AG09309 (cell line): ENCODE measurements around the gene ENAM.

Source experiments
- DNase-seq: peaks from one replicate; pipeline ENCODE4 v3.0.0-alpha.2; 2010; ENCODE audit warnings: low read depth
- H3K4me3 ChIP-seq: 2 replicates; pipeline ENCODE4 v1.5.1; 2011; ENCODE audit warnings: mild to moderate bottlenecking, low read depth, low read length, moderate library complexity; ENCODE audit not compliant: control insufficient read depth
- TF ChIP-seq, protein P1 (sequence below): IDR thresholded peaks from 2 replicates; pipeline ENCODE4 v1.5.1; 2011; ENCODE audit warnings: mild to moderate bottlenecking, low read depth, low read length, inconsistent platforms; ENCODE audit not compliant: insufficient read depth, control insufficient read depth; ENCODE audit errors: missing control alignments

Gene ENAM

DNA sequence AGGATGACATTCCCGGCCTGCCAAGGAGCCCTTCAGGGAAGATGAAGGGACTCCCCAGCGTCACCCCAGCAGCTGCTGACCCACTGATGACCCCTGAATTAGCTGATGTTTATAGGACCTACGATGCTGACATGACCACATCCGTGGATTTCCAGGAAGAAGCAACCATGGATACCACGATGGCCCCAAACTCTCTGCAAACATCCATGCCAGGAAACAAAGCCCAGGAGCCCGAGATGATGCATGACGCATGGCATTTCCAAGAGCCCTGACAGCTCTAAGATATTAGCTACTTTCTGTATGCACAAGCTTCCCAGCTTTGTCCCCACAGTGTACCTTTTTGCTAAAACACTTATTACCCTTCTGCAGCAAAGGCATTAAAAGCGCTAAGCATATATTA lies 22.1 kb upstream of the ENAM start:
- TF ChIP-seq, protein P1, sequence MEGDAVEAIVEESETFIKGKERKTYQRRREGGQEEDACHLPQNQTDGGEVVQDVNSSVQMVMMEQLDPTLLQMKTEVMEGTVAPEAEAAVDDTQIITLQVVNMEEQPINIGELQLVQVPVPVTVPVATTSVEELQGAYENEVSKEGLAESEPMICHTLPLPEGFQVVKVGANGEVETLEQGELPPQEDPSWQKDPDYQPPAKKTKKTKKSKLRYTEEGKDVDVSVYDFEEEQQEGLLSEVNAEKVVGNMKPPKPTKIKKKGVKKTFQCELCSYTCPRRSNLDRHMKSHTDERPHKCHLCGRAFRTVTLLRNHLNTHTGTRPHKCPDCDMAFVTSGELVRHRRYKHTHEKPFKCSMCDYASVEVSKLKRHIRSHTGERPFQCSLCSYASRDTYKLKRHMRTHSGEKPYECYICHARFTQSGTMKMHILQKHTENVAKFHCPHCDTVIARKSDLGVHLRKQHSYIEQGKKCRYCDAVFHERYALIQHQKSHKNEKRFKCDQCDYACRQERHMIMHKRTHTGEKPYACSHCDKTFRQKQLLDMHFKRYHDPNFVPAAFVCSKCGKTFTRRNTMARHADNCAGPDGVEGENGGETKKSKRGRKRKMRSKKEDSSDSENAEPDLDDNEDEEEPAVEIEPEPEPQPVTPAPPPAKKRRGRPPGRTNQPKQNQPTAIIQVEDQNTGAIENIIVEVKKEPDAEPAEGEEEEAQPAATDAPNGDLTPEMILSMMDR, result no peak
- no peak for DNase-seq
- no peak overlapping the region for H3K4me3 ChIP-seq

DNA sequence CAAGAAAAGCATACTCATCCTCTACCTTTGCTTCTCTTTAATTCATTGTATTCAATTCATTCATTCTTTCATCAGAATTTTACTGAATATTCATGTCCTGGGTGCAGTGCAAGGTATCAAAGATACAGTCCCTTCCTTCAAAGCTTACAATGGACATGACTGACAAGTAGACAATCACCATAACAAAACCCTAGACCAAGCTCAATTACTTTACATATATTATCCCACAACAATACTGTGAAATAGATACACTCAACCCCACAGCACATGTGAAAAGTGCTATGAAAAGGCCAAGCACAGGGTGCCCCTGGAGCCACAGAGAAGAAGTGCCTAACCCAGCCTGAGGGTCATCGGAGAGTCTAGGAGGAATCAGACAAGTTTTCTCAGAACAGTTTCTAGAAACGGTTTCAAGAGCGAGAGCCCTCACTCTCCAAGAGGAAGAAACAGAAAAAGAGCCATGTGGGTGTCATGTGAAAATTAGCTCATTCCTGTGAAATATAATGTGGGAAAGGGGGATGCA lies 21.1 kb upstream of the ENAM start:
- H3K4me3 ChIP-seq, result no peak overlapping the region
- TF ChIP-seq, protein P1, result no peak
- no peak for DNase-seq

DNA sequence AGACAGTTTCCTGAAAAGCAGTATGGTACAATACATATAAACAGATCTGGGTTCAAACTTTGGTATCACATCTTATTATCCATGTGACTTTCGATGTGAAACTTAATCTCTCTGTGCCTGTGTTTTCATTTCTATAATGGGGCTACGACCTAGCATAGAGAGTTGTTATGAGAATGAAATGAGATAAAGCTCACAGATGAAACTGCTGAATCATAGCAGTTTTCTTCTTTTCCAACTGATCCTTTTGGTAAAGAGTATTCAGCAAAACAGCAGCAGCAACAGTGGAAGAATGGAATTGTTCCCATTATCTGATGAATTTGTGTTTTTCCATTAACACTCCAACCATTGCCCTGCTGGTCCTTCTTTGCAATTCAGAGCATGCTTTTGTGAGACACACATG lies 20.2 kb upstream of the ENAM start:
- no peak for DNase-seq
- TF ChIP-seq, protein P1, result no peak
- H3K4me3 ChIP-seq, result no peak overlapping the region

DNA sequence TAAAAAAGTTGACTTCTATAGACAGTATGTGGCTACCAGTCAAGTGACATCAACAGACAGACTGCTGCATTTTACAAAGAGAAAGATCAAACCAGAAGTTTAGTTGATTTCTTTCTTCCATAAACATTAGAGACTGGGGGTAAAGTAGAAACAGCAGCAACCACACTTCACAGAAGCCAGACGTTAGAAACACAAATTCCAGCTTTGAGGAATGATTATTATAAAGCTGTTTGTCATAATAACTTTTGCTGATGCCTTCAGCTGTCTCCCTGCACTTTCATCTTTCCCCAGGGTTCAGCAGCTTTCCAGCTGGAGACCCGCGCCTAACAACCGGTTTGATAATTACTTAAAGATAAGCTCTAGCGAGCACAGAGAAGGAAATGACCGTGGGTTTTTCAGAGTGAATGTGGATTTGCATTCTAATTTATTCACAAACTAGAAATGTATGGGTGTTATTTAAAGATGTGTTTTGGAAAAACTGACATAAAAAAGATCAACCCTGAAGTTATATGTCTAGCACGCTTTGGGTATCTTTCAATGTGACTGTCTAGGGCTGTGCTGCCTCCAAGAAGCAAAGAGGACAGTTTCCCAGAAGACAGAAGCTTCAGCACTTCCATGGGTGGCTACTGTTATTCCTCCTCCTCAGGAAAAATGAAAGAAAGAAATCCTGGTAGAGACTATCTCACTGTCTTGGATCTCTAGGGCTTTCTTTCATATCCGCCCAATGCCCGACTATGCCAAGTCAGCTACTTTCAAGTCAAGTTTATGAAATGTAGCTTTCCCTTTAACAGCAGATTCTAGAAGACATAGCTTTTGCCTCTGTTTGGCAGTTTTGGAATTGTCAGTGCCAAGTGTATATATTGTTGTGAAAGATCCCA lies 15.0 kb upstream of the ENAM start:
- DNase-seq, result no peak
- TF ChIP-seq, protein P1, result no peak
- H3K4me3 ChIP-seq, result peak overlapping the region; percentile 1; the same call in 1 of the 2 replicates

DNA sequence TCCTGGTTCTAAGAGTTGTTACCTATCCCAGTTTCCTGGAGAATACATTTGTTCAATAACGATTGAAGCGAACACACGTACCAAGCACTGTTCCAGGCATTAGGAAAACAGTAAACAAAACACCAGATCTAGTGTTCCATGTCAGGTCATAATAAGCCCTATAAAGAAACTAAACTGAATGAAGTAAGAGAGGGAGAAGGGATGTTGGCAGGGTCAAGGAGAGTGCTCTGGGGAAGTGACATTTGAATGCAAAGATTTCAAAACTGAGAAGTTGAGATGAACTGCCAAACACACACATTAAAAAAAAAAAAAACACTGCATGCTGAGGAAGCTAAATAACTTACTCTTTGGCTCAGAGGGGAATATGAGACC lies 14.4 kb upstream of the ENAM start:
- TF ChIP-seq, protein P1, result no peak
- no peak for DNase-seq
- H3K4me3 ChIP-seq, result peak overlapping the region; percentile 1; the same call in 1 of the 2 replicates

DNA sequence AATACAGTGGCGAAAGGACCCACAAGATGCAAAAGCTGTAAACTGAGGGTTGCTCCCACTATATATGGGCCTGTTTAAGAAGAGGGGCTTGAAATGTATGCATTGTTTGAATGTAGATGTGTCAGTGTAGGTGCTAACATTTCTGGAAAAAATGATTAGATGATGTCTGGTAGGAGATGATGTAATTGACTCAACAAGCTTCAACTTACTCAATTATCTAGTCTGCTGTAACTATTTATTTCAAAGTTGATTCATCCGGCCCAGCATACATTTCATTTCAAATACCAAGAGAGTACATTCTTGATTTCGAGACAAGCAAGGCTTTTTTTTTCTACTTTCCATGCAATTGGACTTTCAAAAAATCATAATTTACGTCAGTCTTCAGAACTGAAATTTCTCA lies 9.3 kb upstream of the ENAM start:
- TF ChIP-seq, protein P1, result no peak
- no peak for DNase-seq
- no peak overlapping the region for H3K4me3 ChIP-seq

DNA sequence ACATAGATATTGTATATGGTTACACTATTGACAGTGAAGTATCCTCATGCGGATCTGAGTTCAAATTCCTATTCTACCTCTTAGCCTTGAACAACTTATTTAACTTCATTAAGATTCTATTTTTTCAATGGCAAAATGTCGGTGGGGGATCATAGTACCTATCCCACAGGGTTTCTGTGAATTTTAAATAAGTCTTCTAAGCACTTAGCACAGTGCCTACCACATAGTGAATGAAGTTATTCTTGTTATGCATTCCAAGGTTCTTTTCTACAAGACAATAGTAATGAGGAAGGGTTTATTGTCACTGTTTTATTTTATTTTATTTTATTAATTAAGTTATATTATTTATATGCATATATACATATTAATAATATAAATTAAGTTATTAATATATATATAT lies 8.8 kb upstream of the ENAM start:
- TF ChIP-seq, protein P1, result no peak
- no peak for DNase-seq

More for the DNA sequence above, 8.8 kb upstream of the ENAM start:
- no peak overlapping the region for H3K4me3 ChIP-seq
